ENCODE measurements around the gene STRA6. TPM values are rescaled to one million over a fixed set of nuclear protein-coding genes. Genes with fewer than 3 reads are reported as not detected.

The STRA6 gene
- total RNA-seq, 6 donors from 2014 or later = 0.22 to 3.5 (median 0.88) TPM; not detected in 3

- ATAC-seq (ENCODE audit: low FRiP score in 2 of 2) = no peak
- H3K4me3 ChIP-seq = no peak overlapping the region
These were observed 72.9 kb downstream of the STRA6 start for GRCh38 chr15:74129586-74130154.

More at GRCh38 chr15:74129586-74130154, 72.9 kb downstream of the STRA6 start:
- TF ChIP-seq POLR2AphosphoS5 (IDR thresholded peaks at IDR 0.05) (no peak), CTCF (IDR thresholded peaks at IDR 0.05) (no peak), POLR2A (IDR thresholded peaks at IDR 0.05) (no peak), EP300 (IDR thresholded peaks at IDR 0.05) (no peak)
- peaks cover 4 to 74% (median 43%) of the 10 kb centered on the region in 4 donors for H3K27me3 ChIP-seq
- H3K36me3 ChIP-seq = no peaks in the 10 kb centered on the region
- H3K4me1 ChIP-seq = peaks cover 25 to 52% (median 38%) of the 10 kb centered on the region in 4 donors
- H3K27ac ChIP-seq = no peak overlapping the region
- no peaks in the 10 kb centered on the region for H3K9me3 ChIP-seq
- DNase-seq = peak in 1 of 2 donors; percentile 73
- 0 to 2% methylated on average over 17 to 40 of the region's 40 CpGs for WGBS, 2 donors

Small RNA genes within 50 kb of the gene (small RNA-seq; reads per million reads assigned to genes)
- 0 reads per million in 4 donors for gene RF00017

Other genes starting within 250 kb of the STRA6 start
- gene STOML1, start 210.5 kb downstream of the STRA6 start, total RNA-seq = 10 to 100 TPM; 12.2 to 23.3 (median 18.3) TPM
- 100 to 1,000 TPM in 2 of 6 donors, 10 to 100 TPM in 4; 63.1 to 247 (median 92.9) TPM for gene PML, start 208.1 kb downstream of the STRA6 start, total RNA-seq
- gene GOLGA6A, start 120.2 kb downstream of the STRA6 start, total RNA-seq = under 1 TPM in 1 of 6 donors, not detected in 5; 0.30 TPM
- 1 to 10 TPM in 2 of 6 donors, under 1 TPM in 1, not detected in 3; under 0.01 to 2.5 (median 1.3) TPM for gene ISLR2, start 72.2 kb downstream of the STRA6 start, total RNA-seq
- gene ISLR, start 29.1 kb downstream of the STRA6 start, total RNA-seq = 10 to 100 TPM; 11.5 to 48.4 (median 21.3) TPM
- gene CCDC33, start 33.5 kb upstream of the STRA6 start, total RNA-seq = 10 to 100 TPM in 1 of 6 donors, 1 to 10 TPM in 4, not detected in 1; 3.8 to 43.4 (median 4.2) TPM
- 1 to 10 TPM in 4 of 6 donors, under 1 TPM in 1, not detected in 1; 0.91 to 8.4 (median 1.1) TPM for gene CYP11A1, start 164.9 kb upstream of the STRA6 start, total RNA-seq
- gene SEMA7A, start 231.2 kb upstream of the STRA6 start, total RNA-seq = 1 to 10 TPM; 1.0 to 9.1 (median 5.3) TPM